Panc1 (cell line): ENCODE measurements around the gene NOXA1. TPM values are rescaled to one million over a fixed set of nuclear protein-coding genes. Genes with fewer than 3 reads are reported as not detected.
A peak's percentile ranks its signal among the peaks of the same experiment; 100 is the strongest.

Experiments used
- ATAC-seq: fragments of 200-7000 bp; cut with Tn5 transposase; 2 replicates; pipeline ENCODE4 v1.9.1; 2020; ENCODE audit warnings: mild to moderate bottlenecking, moderate library complexity
- BruUV-seq: library from RNA; stranded (reverse); fragments of 400-500 nt; replicated peaks from 2 replicates; lab custom pipeline; 2021; lab: Mats Ljungman, UMichigan
- CTCF ChIA-PET: fragments of 300-600 bp; sonication (Branson Sonifier 250); formaldehyde crosslinking; loops from one replicate; lab custom pipeline; 2022; ENCODE audit warnings: antibody characterized with exemption; lab: Charles Lee
- POLR2A ChIA-PET: fragments of 300-600 bp; sonication (Branson Sonifier 250); formaldehyde crosslinking; loops from one replicate; lab custom pipeline; 2022; ENCODE audit warnings: antibody characterized with exemption; lab: Charles Lee
- DNase-seq: peaks from one replicate; pipeline ENCODE4 v3.0.0-alpha.2; 2010; ENCODE audit warnings: low read depth, low spot score
- H3K27ac ChIP-seq: 2 replicates; pipeline ENCODE4 v1.5.1; 2011; ENCODE audit warnings: mild to moderate bottlenecking, low read length, inconsistent platforms
- H3K27me3 ChIP-seq: fragments of 200-500 bp; sonication (Bioruptor generic); 2 replicates; pipeline ENCODE4 v1.6.0; 2014; ENCODE audit warnings: low read length, inconsistent platforms; ENCODE audit not compliant: control insufficient read depth, insufficient read depth
- H3K36me3 ChIP-seq: fragments of 200-500 bp; sonication (Bioruptor generic); 2 replicates; pipeline ENCODE4 v1.5.1; 2014; ENCODE audit warnings: inconsistent platforms, mild to moderate bottlenecking, low read length, moderate library complexity; ENCODE audit not compliant: control insufficient read depth, insufficient read depth
- H3K4me1 ChIP-seq: 2 replicates; pipeline ENCODE4 v1.5.1; 2011; ENCODE audit warnings: inconsistent platforms, mild to moderate bottlenecking, low read length, moderate library complexity; ENCODE audit not compliant: control insufficient read depth, insufficient read depth
- H3K4me3 ChIP-seq, 2 experiments: 2 replicates each; pipeline ENCODE4 v1.5.1; 2011 to 2012; ENCODE audit warnings: low read depth in 2 of 2, low read length in 2 of 2, mild to moderate bottlenecking in 2 of 2, inconsistent platforms in 1 of 2, moderate library complexity in 1 of 2
- H3K9me3 ChIP-seq: fragments of 200-500 bp; sonication (Bioruptor generic); 2 replicates; pipeline ENCODE4 v1.5.1; 2014; ENCODE audit warnings: low read depth, mild to moderate bottlenecking, inconsistent platforms, low read length, moderate library complexity; ENCODE audit not compliant: control insufficient read depth, insufficient read depth
- POLR2AphosphoS5 ChIP-seq: IDR thresholded peaks from 2 replicates; pipeline ENCODE4 v1.6.1; 2012; ENCODE audit warnings: mild to moderate bottlenecking, low read depth, low read length, moderate library complexity
- REST ChIP-seq, 2 experiments: IDR thresholded peaks; 2 replicates each; pipeline ENCODE4 v1.6.1; 2011 to 2012; ENCODE audit warnings: low read depth in 2 of 2, control low read depth in 1 of 2, low read length in 1 of 2, mild to moderate bottlenecking in 1 of 2, moderate library complexity in 1 of 2; ENCODE audit not compliant: insufficient read depth in 1 of 2
- SIN3A ChIP-seq: IDR thresholded peaks from 2 replicates; pipeline ENCODE4 v1.6.1; 2012; ENCODE audit warnings: low read depth, mild to moderate bottlenecking, low read length, moderate library complexity, borderline replicate concordance; ENCODE audit not compliant: insufficient read depth
- in situ Hi-C: cut with HindIII; loops from 2 replicates; pipeline ENCODE4 v1.10.0; 2016; ENCODE audit warnings: low sequenced_read_pairs, low pct_unique_long_range_greater_than_20kb
- intact Hi-C: fragments of 100-400 bp; cut with micrococcal nuclease; formaldehyde crosslinking; loops from one replicate; pipeline ENCODE4 v1.10.0; 2022; ENCODE audit not compliant: unreplicated experiment
- total RNA-seq: library from RNA; stranded (reverse); gene quantifications from one replicate; pipeline ENCODE4 v1.2.1, GENCODE V29; 2021; ENCODE audit not compliant: unreplicated experiment
- TF ChIP-seq, protein P1 (sequence below): fragments of 450-650 bp; IDR thresholded peaks from 2 replicates; pipeline ENCODE4 v1.5.1; 2017; ENCODE audit warnings: mild to moderate bottlenecking

NOXA1 gene
- total RNA-seq, 1 experiment from 2014 or later, result 3.7 TPM

DNA sequence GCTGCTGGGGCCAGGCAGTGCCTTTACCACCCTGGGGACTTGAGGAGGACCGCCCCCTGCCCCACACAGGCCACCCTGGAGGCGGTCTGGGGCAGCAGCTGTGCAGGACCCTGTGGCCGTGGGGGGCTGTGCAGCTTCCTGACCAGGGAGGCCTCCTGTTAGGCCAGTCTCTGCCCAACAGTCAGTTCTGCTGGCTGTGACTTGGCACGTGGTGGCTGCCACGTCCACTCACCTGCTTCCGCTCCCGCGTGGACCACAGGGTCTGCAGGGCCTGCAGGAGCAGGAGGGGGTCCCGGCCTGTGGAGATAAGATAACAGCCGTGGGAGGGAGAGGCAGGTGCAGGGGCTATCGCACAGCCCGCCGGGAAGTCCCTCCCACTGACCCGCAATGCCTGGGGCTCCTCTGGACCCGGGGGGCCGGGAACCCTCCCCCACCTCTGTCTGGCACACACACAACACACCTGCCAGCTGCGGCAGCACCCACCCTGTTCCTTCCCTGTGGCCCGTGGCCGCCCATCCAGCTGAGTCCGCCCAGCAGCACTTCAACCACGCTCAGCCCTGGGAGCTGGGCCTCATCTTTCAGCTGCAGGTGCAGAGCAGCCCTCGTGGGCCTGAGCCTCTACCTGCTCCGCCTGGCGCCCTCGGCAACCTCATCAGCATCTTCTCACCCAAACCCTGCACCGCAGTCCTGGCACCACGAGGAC, 40.0 kb upstream of the NOXA1 start:
- no TSS peak for BruUV-seq
- Histone ChIP-seq H3K4me1 (no peaks in the 10 kb centered on the region), H3K27ac (no peak overlapping the region), H3K4me3 (no peak overlapping the region), H3K27me3 (no peaks in the 10 kb centered on the region), H3K36me3 (no peaks in the 10 kb centered on the region), H3K9me3 (no peaks in the 10 kb centered on the region)
- ChIA-PET POLR2A (no interaction called here), CTCF (interaction anchor here (0.6 kb wide), 1 partner anchor 30 kb away, joined by 4 read pairs; no protein-coding TSS in a partner anchor)
- ATAC-seq, result peak; percentile 39; the same call in 1 of the 2 replicates
- no peak for DNase-seq
- TF ChIP-seq POLR2AphosphoS5, result no peak
- TF ChIP-seq, protein P1, sequence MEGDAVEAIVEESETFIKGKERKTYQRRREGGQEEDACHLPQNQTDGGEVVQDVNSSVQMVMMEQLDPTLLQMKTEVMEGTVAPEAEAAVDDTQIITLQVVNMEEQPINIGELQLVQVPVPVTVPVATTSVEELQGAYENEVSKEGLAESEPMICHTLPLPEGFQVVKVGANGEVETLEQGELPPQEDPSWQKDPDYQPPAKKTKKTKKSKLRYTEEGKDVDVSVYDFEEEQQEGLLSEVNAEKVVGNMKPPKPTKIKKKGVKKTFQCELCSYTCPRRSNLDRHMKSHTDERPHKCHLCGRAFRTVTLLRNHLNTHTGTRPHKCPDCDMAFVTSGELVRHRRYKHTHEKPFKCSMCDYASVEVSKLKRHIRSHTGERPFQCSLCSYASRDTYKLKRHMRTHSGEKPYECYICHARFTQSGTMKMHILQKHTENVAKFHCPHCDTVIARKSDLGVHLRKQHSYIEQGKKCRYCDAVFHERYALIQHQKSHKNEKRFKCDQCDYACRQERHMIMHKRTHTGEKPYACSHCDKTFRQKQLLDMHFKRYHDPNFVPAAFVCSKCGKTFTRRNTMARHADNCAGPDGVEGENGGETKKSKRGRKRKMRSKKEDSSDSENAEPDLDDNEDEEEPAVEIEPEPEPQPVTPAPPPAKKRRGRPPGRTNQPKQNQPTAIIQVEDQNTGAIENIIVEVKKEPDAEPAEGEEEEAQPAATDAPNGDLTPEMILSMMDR, result no peak
- no peak for TF ChIP-seq SIN3A
- TF ChIP-seq REST (IDR thresholded peaks at IDR 0.05; ENCODE audit: insufficient read depth in 1 of 2, low read depth in 2 of 2, low read length in 1 of 2), result no peak
- in situ Hi-C loops, result no loop called here
- intact Hi-C loops, result no loop called here

DNA sequence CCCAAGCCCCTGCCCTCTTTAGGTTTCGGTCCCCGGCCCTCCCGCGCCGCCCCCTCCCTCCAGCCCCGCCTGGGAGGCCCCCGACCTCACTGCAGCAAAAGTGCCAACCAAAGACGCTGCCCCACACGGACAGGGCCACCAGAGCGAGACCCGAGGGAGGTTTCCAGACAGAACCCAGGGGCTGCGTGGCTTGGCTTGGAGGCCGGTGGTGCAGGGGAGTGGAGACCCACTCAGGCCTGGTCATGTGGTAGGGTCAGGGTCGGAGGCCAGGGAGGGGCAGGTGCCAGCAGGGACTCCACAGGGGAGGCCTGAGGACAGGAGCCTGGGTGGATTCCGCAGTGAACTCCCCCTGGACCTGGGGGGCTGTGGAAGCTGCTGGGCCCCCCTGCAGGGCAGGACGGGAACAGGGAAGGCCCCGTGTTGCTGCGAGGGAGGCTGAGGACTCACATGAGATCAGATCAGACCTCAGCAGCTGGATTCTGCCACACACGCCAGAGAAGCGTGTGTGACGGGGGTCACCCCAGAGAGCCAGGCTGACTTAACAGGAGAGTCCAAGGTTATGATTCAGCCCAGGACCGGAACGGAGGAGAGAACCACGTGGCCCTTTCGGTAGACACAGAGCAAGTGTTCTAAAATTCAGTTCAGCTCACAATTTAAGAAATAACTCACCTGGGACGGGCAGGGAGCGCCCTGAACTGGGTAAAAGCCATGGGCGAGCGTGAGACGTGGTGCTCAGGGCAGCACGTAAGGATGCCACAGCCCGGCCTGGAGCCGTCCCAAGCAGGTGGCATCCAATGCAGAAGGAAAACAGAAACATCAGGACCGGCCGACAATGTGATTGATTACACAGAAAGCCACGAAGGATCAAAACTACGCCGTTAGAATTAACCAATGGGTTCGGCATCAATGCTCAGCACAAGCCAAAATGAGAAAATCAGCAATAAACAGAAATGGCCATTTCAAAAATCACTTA, 39.1 kb upstream of the NOXA1 start:
- POLR2A ChIA-PET, result interaction anchor here (0.6 kb wide), 1 partner anchor 68 kb away, joined by 4 read pairs; no protein-coding TSS in a partner anchor
- CTCF ChIA-PET, result no interaction called here
- BruUV-seq, result no TSS peak
- Histone ChIP-seq H3K36me3 (no peaks in the 10 kb centered on the region), H3K27ac (no peak overlapping the region), H3K4me1 (no peaks in the 10 kb centered on the region), H3K9me3 (no peaks in the 10 kb centered on the region), H3K4me3 (no peak overlapping the region), H3K27me3 (no peaks in the 10 kb centered on the region)
- ATAC-seq (no peak), DNase-seq (no peak)
- in situ Hi-C loops, result no loop called here
- TF ChIP-seq, protein P1, result no peak
- TF ChIP-seq SIN3A, result no peak
- no peak for TF ChIP-seq REST (IDR thresholded peaks at IDR 0.05; ENCODE audit: insufficient read depth in 1 of 2, low read depth in 2 of 2, low read length in 1 of 2)
- intact Hi-C loops, result no loop called here
